Natural killer cell (primary cell): ENCODE data around the gene IL11RA. TPM values are rescaled to one million over a fixed set of nuclear protein-coding genes. Genes with fewer than 3 reads are reported as not detected.

Experiments used
- ATAC-seq, 3 donors: fragments of 150-1000 bp in 2 of 3; fragments of 200-7000 bp in 1 of 3; cut with Tn5 transposase; 1 replicate in 1 of 3; 2 replicates in 2 of 3; pipeline ENCODE4 v1.10.0; 2021; ENCODE audit warnings: mild to moderate bottlenecking in 2 of 3, moderate library complexity in 2 of 3
- DNase-seq, 2 donors: peaks; one replicate each; pipeline versions ENCODE4 v3.0.0 to v3.0.0-alpha.2; 2013 to 2021; ENCODE audit warnings: mixed read lengths in 1 of 2
- H3K27ac ChIP-seq: one replicate; pipeline ENCODE4 v1.5.1; 2013; ENCODE audit warnings: mild to moderate bottlenecking, low read length
- H3K27me3 ChIP-seq: one replicate; pipeline ENCODE4 v1.6.1; 2013; ENCODE audit warnings: low read length; ENCODE audit not compliant: control insufficient read depth, insufficient read depth
- H3K36me3 ChIP-seq: one replicate; pipeline ENCODE4 v1.6.1; 2013; ENCODE audit warnings: low read length; ENCODE audit not compliant: control insufficient read depth, insufficient read depth
- H3K4me1 ChIP-seq: one replicate; pipeline ENCODE4 v1.6.1; 2013; ENCODE audit warnings: low read length; ENCODE audit not compliant: control insufficient read depth, insufficient read depth
- H3K4me3 ChIP-seq: one replicate; pipeline ENCODE4 v1.5.1; 2013; ENCODE audit warnings: low read length
- H3K9me3 ChIP-seq: one replicate; pipeline ENCODE4 v1.6.1; 2013; ENCODE audit warnings: low read length; ENCODE audit not compliant: control insufficient read depth, insufficient read depth
- H3K27ac Mint-ChIP-seq, 2 donors: one replicate each; pipeline ENCODE4 v1.8.0; 2022; ENCODE audit warnings: mild to moderate bottlenecking in 2 of 2, mixed read lengths in 2 of 2, moderate library complexity in 1 of 2
- H3K27me3 Mint-ChIP-seq, 2 donors: one replicate each; pipeline ENCODE4 v1.8.0; 2022; ENCODE audit warnings: low read depth in 2 of 2, mixed read lengths in 2 of 2
- H3K36me3 Mint-ChIP-seq: one replicate; pipeline ENCODE4 v1.8.0; 2022; ENCODE audit warnings: mixed read lengths
- H3K4me1 Mint-ChIP-seq, 2 donors: one replicate each; pipeline ENCODE4 v1.8.0; 2022; ENCODE audit warnings: mixed read lengths in 2 of 2
- H3K4me3 Mint-ChIP-seq: one replicate; pipeline ENCODE4 v1.8.0; 2022; ENCODE audit warnings: mild to moderate bottlenecking, moderate library complexity, mixed read lengths
- H3K9me3 Mint-ChIP-seq, 2 donors: one replicate each; pipeline ENCODE4 v1.8.0; 2022; ENCODE audit warnings: mixed read lengths in 2 of 2
- CTCF ChIP-seq: fragments of 200-600 bp; IDR thresholded peaks from one replicate; pipeline ENCODE4 v1.8.0; 2022; ENCODE audit warnings: antibody characterized with exemption
- WGBS: methylation state at CpG from one replicate; pipeline ENCODE4 v1.1.7; 2013; ENCODE audit warnings: missing lambda C conversion rate; ENCODE audit not compliant: insufficient coverage; 5-methylcytosine and 5-hydroxymethylcytosine counted together
- intact Hi-C: fragments of 100-400 bp; cut with micrococcal nuclease; formaldehyde crosslinking; loops from one replicate; pipeline ENCODE4 v1.14.2; 2022
- total RNA-seq, 4 donors: library from RNA; stranded (reverse); fragments of 120-200 nt in 1 of 4; gene quantifications; one replicate each; pipeline versions ENCODE4 v1.2.3 to v1.2.4, GENCODE V29; 2013 to 2022

IL11RA gene
- total RNA-seq, 3 donors from 2014 or later (not counting 1 experiment from before 2014, with no cell fraction given): 64.2 to 91.1 (median 66.1) TPM

DNA sequence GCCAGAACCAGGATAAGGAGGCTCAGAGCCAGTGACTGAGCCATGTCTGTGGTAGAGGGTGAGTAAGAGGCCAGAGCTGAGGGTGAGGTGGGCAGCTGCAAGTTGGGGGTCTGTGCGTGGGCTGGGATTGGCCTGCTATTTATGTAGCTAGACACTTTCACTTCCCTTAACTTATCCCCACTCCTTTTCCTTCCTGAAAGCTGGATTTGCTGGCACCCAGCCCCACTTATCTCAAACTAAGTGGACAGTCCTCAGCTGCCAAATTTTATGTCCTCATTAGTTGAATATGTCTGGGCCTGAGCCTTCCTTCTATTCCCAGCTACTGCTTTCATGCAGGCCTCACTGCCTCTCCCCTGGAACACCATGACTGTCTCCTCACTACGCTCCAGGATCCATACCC is 58.0 kb downstream of the IL11RA start, which contains the start of gene CCL21:
Gene CCL21, minus strand, starts transcription at position 114 of the 400 bp plus-strand sequence. Its CDS starts 70 bp downstream, at position 44.
- H3K4me1 Mint-ChIP-seq: no peaks in the 10 kb centered on the region
- no CpG with 5 or more reads among the region's 2 CpGs for WGBS
- H3K27me3 ChIP-seq: no peaks in the 10 kb centered on the region
- no peak within 1 kb of the TSS for H3K4me3 Mint-ChIP-seq
- no peaks in the 10 kb centered on the region for H3K36me3 ChIP-seq
- no peaks in the 10 kb centered on the region for H3K9me3 Mint-ChIP-seq
- ATAC-seq (no peak), DNase-seq (no peak)
- H3K27ac Mint-ChIP-seq: no peak within 1 kb of the TSS
- no peak within 1 kb of the TSS for H3K27ac ChIP-seq
- intact Hi-C loops: no loop called here
- no peaks in the 10 kb centered on the region for H3K36me3 Mint-ChIP-seq
- no peak for TF ChIP-seq CTCF
- no peaks in the 10 kb centered on the region for H3K4me1 ChIP-seq
- peaks cover 16 to 27% of the 10 kb centered on the region in 2 donors for H3K27me3 Mint-ChIP-seq
- no peaks in the 10 kb centered on the region for H3K9me3 ChIP-seq
- H3K4me3 ChIP-seq: no peak within 1 kb of the TSS

Other genes with a start within 250 kb of the IL11RA start
- gene FAM219A, start 193.6 kb upstream of the IL11RA start, total RNA-seq: 10 to 100 TPM; 18.9 to 20.6 (median 19.2) TPM
- not detected for gene DNAI1, start 193.4 kb upstream of the IL11RA start, total RNA-seq
- gene ENHO, start 129.2 kb upstream of the IL11RA start, total RNA-seq: 1 to 10 TPM in 1 of 3 donors, under 1 TPM in 1, not detected in 1; 0.34 to 1.7 TPM
- not detected for gene CNTFR, start 62.5 kb upstream of the IL11RA start, total RNA-seq
- gene RPP25L, start 40.1 kb upstream of the IL11RA start, total RNA-seq: 10 to 100 TPM in 1 of 3 donors, 1 to 10 TPM in 2; 9.3 to 15.0 (median 9.8) TPM
- gene DCTN3, start 31.7 kb upstream of the IL11RA start, total RNA-seq: 100 to 1,000 TPM; 135 to 171 (median 147) TPM
- under 1 TPM in 2 of 3 donors, not detected in 1; 0.24 to 0.77 TPM for gene ARID3C, start 23.1 kb upstream of the IL11RA start, total RNA-seq
- 10 to 100 TPM; 22.1 to 29.8 (median 23.0) TPM for gene SIGMAR1, start 14.4 kb upstream of the IL11RA start, total RNA-seq
- 100 to 1,000 TPM in 1 of 3 donors, 10 to 100 TPM in 2; 81.9 to 118 (median 89.3) TPM for gene GALT, start 5.5 kb upstream of the IL11RA start, total RNA-seq
- not detected for gene CCL27, start 10.5 kb downstream of the IL11RA start, total RNA-seq
- not detected for gene CCL19, start 39.1 kb downstream of the IL11RA start, total RNA-seq
- not detected for gene CCL21, start 58.0 kb downstream of the IL11RA start, total RNA-seq